ENCODE measurements around the gene TPCN2.
"Not testable (repeated sequence)": the region's sequence is repeated elsewhere in the genome, so short reads cannot be mapped to it uniquely, and the experiment has no call there.

TPCN2 gene

GRCh38 chr11:69148377-69148762, 99.6 kb downstream of the TPCN2 start:
- DNase-seq (ENCODE audit: low spot score) (no peak), FAIRE-seq (no peak)

DNA sequence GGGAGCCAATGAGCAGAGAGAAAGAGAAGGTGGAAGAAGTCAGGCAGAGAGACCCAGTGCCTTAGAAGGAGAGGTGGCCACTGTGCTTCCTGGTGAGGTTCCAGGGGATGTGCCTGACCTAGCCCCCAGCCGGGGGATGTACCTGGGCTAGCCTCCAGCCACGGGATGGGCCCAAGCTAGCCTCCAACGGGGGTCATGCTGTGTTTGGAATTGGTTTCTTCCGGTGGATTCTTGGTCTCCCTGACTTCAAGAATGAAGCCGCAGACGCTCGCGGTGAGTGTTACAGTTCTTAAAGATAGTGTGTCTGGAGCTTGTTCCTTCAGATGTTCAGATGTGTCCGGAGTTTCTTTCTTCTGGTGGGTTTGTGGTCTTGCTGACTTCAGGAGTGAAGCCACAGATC, 100.1 kb downstream of the TPCN2 start:
- no peak for FAIRE-seq

DNA sequence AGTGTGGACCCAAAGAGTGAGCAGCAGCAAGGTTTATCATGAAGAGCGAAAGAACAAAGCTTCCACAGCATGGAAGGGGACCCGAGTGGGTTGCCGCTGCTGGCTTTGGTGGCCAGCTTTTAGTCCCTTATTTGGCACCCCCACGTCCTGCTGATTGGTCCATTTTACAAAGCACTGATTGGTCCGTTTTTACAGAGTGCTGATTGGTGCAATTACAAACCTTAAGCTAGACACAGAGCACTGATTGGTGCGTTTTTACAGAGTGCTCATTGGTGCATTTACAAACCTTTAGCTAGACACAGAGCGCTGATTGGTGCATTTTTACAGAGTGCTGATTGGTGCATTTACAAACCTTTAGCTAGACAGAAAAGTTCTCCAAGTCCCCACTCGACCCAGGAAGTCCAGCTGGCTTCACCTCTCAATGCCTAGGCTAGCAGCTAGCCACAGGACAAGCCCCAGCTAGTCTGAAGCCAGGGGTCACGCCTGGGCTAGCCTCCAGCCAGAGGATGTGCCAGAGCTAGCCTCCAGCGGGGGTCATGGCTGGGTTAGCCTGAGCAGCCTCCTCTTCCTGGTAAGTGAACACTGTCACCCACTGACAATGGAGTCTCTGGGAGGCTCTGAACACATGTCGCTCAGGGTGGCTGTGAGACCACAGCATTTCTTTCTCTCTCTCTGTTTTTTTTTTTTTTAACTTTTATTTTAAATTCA, 100.8 kb downstream of the TPCN2 start:
- not testable (repeated sequence) for FAIRE-seq; DNase-seq (ENCODE audit: low spot score)

More for the DNA sequence above, 100.1 kb downstream of the TPCN2 start:
- no peak for DNase-seq (ENCODE audit: low spot score)

DNA sequence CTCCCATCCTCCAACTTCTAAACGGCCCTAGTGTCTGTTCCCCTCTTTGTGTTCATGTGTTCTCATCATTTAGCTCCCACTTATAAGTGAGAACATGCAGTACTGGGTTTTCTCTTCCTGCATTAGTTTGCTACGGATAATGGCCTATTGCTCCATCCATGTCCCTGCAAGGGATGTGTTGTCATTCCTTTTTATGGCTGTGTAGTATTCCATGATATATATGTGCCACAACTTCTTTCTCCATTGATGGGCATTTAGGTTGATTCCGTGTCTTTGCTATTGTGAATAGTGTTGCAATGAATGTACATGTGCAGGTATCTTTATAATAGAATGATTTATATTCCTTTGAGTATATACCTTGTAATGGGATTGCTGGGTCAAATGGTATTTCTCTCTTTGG, 101.4 kb downstream of the TPCN2 start:
- DNase-seq (ENCODE audit: low spot score) = no peak
- FAIRE-seq = no peak

DNA sequence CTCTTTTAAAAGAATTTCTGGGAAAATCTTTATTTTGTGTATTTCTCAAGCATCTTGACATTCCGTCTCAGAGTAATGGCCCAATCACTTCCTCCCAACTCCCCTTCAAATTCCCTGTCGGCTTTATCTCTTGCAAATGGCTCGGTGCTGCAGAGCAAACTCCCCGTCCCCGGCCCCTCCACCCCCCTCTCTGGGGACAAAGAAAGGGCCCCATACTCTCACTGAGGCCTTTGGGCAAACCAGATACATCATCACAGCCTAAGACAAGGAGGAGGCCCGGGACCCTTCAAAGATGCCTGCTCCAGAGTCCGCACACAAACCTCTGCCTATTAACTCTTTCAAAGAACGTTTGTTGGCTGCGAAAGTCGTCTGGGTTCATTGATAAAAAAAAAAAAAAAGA, 103.1 kb downstream of the TPCN2 start:
- FAIRE-seq (no peak), DNase-seq (ENCODE audit: low spot score) (no peak)

- no peak for FAIRE-seq
- DNase-seq (ENCODE audit: low spot score) = no peak
Measured at GRCh38 chr11:69152733-69153421, 104.1 kb downstream of the TPCN2 start.

DNA sequence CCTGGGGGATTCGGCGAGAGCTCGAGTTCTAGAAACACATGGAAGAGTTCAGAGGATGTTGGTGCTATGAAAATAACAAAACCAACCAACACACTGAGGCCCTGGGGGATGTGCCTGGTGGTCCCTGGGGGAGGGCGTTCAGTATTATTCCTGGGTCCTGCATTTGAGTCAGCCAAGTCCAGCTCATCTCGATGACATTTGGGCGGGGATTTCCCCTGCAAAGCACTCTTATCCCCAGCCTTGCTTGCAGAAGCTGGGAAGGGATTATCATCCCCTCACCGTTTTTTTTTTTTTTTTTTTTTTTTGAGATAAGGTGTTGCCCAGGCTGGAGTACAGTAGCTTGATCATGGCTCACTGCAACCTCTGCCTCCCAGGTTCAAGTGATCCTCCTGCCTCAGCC, 104.9 kb downstream of the TPCN2 start:
- FAIRE-seq (no peak), DNase-seq (ENCODE audit: low spot score) (peak; percentile 15)

DNA sequence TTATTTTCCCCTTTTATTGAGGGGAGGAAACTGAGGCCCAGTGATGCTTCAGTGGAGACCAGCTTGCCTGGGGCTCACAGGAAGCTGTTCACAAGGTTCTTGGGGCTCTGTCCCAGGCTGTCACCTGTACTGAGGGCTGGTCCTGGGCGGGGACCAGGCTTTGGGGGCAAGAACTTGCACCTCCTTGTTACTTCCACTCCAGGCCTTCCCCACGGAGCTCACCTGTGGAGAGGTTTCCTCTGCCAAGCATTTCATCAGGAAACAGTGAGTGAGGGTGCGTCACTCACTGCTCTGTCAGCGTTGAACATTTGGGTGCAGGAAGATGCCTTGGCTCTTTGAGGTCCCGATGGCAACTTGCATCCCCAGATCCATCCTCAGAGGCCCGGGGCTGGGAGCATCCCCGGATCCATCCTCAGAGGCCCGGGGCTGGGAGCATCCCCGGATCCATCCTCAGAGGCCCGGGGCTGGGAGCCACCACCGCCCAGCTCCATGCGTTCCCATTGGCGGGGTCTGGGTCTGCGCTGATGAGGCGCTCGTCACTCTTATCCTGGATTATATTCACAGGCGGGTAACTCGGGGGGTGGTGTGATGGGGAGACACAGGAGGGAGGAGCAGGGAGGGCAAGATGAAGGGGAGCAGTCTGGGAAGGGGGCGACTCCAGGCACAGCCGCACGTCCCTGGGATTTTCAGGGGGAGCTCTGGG, 105.6 kb downstream of the TPCN2 start:
- DNase-seq (ENCODE audit: low spot score) (no peak), FAIRE-seq (no peak)

GRCh38 chr11:69154938-69155301, 106.2 kb downstream of the TPCN2 start:
- no peak for FAIRE-seq

GRCh38 chr11:69155302-69156234, 106.8 kb downstream of the TPCN2 start, which contains the start of gene SMIM38:
SMIM38 (plus strand) TSS chr11:69155935; CDS start chr11:69157847, 1,912 bp downstream.
- FAIRE-seq (no peak), DNase-seq (ENCODE audit: low spot score) (no peak)

More at GRCh38 chr11:69154938-69155301, 106.2 kb downstream of the TPCN2 start:
- no peak for DNase-seq (ENCODE audit: low spot score)

DNA sequence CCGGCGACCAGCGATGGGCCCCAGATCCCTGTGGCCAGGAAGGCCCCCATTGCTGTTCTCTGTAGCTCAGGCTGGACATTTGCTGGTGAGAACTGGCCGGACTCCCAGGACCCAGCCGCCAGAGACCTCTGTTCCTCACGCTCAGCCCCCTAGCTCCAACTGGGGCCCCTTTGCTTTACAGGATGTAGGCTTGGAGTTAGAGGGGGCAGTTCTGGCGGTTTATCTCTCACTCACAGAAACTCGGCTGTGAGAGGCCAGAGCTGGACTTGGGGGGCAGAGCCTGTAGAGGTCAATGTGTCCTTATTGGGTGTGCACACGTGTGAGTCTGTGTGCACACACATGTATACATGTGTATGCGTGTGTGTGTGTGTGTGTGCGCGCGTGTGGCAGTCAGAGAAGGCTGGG, 107.5 kb downstream of the TPCN2 start:
- FAIRE-seq (no peak), DNase-seq (ENCODE audit: low spot score) (no peak)

GRCh38 chr11:69156673-69157155, 108.0 kb downstream of the TPCN2 start:
- FAIRE-seq (no peak), DNase-seq (ENCODE audit: low spot score) (no peak)

- DNase-seq (ENCODE audit: low spot score) = no peak
- FAIRE-seq = no peak
Measured at GRCh38 chr11:69157156-69157821, 108.6 kb downstream of the TPCN2 start.

- FAIRE-seq = no peak
- DNase-seq (ENCODE audit: low spot score) = no peak
Measured at GRCh38 chr11:69157822-69158231, 109.1 kb downstream of the TPCN2 start.

- FAIRE-seq = no peak
- no peak for DNase-seq (ENCODE audit: low spot score)
Measured at GRCh38 chr11:69158301-69159149, 109.8 kb downstream of the TPCN2 start.

GRCh38 chr11:69159150-69159852, 110.6 kb downstream of the TPCN2 start:
- no peak for DNase-seq (ENCODE audit: low spot score)
- FAIRE-seq = no peak

DNA sequence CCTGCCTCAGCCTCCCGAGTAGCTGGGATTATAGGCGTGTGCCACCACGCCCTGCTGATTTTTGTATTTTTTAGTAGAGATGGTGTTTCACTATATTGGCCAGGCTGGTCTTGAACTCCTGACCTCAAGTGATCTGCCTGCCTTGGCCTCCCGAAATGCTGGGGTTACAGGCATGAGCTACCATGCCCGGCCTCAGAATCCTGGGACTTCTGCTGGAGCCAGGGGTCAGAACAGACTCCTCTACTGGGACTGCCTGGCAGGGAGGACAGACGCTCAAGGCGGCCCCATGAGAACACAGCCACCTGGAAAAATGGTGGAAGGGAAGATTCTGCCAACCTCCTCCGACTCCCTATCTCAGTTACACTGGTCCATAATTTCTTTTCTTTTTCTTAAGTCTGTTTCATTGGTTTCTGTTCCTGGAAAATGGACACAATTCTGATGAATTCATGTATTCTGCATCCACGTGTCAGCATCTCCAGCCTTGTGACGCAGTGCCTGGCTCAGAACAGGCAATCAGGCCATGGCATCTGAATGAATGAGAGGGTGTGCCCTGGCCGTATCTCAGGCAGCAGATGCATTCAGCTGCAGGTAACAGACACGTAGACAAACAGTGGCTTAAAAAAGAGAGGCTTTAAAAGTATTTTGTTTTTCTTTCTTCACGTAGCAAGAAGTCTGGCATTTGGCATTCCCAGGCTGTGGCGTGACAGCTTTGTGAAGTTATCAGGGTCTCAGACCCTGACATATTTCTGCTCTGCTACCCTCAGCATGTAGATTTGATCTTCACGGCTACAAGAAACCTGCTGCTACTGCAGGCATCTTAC, 111.8 kb downstream of the TPCN2 start:
- DNase-seq (ENCODE audit: low spot score) = no peak
- FAIRE-seq = no peak

DNA sequence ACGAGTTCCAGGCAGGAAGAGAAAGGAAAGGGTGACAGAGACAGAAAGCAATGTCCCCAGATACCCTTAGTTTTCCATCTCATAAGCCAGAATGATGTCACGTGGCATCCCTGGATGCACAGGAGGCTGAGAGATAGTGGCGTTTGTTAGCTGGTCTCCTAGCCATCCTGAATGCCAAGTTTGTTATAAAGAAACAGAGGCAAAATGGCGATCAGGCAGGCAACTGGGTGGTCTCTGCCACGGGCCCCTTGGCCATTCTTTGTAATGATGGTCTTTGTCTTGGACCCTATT, 112.3 kb downstream of the TPCN2 start:
- DNase-seq (ENCODE audit: low spot score) (no peak), FAIRE-seq (no peak)
